A673 (cell line): ENCODE measurements around the gene CCRL2.

Source experiments
- EZH2 ChIP-seq: fragments of 200-600 bp; sonication (generic); IDR thresholded peaks from 2 replicates; pipeline ENCODE4 v1.6.1; 2017; ENCODE audit warnings: borderline replicate concordance, low read depth, mild to moderate bottlenecking, mixed read lengths, antibody characterized with exemption, low read length; ENCODE audit not compliant: poor library complexity, severe bottlenecking
- TF ChIP-seq, protein P1 (sequence below): fragments of 300-800, 200-600 bp; sonication (generic); conservative IDR thresholded peaks from 2 replicates; pipeline ENCODE4 v1.5.1; 2017; ENCODE audit warnings: low read depth, mild to moderate bottlenecking, antibody characterized with exemption, low read length, moderate library complexity, mixed read lengths

DNA sequence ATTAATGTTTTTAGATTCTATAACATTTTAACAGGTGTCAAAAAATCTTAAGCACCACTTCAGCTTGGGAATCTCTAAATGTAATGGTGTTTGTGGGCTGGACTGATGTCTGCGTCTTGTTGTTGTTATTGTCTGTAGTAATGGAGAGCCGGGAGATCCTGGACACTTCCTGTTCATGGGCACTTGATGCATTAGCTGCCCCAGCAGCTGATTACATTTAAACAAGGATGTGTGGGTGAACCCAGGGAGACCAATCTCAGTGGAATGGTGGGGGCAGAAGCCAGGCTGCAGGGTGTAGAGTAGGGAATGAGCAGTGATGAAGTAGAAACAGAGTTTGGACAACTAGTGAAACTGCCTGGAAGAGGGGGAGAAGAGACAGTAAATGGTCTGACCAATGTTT, 8.0 kb upstream of the CCRL2 start:
- TF ChIP-seq, protein P1, sequence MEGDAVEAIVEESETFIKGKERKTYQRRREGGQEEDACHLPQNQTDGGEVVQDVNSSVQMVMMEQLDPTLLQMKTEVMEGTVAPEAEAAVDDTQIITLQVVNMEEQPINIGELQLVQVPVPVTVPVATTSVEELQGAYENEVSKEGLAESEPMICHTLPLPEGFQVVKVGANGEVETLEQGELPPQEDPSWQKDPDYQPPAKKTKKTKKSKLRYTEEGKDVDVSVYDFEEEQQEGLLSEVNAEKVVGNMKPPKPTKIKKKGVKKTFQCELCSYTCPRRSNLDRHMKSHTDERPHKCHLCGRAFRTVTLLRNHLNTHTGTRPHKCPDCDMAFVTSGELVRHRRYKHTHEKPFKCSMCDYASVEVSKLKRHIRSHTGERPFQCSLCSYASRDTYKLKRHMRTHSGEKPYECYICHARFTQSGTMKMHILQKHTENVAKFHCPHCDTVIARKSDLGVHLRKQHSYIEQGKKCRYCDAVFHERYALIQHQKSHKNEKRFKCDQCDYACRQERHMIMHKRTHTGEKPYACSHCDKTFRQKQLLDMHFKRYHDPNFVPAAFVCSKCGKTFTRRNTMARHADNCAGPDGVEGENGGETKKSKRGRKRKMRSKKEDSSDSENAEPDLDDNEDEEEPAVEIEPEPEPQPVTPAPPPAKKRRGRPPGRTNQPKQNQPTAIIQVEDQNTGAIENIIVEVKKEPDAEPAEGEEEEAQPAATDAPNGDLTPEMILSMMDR, result no peak
- no peak for TF ChIP-seq EZH2
